ENCODE measurements around the gene CEP170.
A peak's percentile ranks its signal among the peaks of the same experiment; 100 is the strongest.
"Not testable (repeated sequence)": the region's sequence is repeated elsewhere in the genome, so short reads cannot be mapped to it uniquely, and the experiment has no call there.

CEP170 gene

GRCh38 chr1:243122876-243123409, 132.1 kb downstream of the CEP170 start:
- DNase-seq (ENCODE audit: low spot score in 2 of 2); ATAC-seq (ENCODE audit: low read depth); H3K4me3 Mint-ChIP-seq; H3K9me3 Mint-ChIP-seq; H3K36me3 Mint-ChIP-seq; H3K4me1 Mint-ChIP-seq; H3K27me3 Mint-ChIP-seq: not testable (repeated sequence)
- peak overlapping the region; percentile 52 for H3K27ac Mint-ChIP-seq

- not testable (repeated sequence) for DNase-seq (ENCODE audit: low spot score in 2 of 2); H3K27me3 Mint-ChIP-seq; H3K27ac Mint-ChIP-seq; H3K36me3 Mint-ChIP-seq; H3K4me1 Mint-ChIP-seq; H3K9me3 Mint-ChIP-seq; H3K4me3 Mint-ChIP-seq; ATAC-seq (ENCODE audit: low read depth)
Measured at GRCh38 chr1:243121939-243122338, 133.1 kb downstream of the CEP170 start.

GRCh38 chr1:243118601-243119322, 136.3 kb downstream of the CEP170 start:
- not testable (repeated sequence) for H3K36me3 Mint-ChIP-seq; H3K4me1 Mint-ChIP-seq; H3K4me3 Mint-ChIP-seq; DNase-seq (ENCODE audit: low spot score in 2 of 2); H3K27ac Mint-ChIP-seq; H3K27me3 Mint-ChIP-seq; H3K9me3 Mint-ChIP-seq; ATAC-seq (ENCODE audit: low read depth)

- peaks cover 17% of the 10 kb centered on the region for H3K4me1 Mint-ChIP-seq
- not testable (repeated sequence) for H3K9me3 Mint-ChIP-seq; H3K36me3 Mint-ChIP-seq; DNase-seq (ENCODE audit: low spot score in 2 of 2); H3K27me3 Mint-ChIP-seq; H3K27ac Mint-ChIP-seq; ATAC-seq (ENCODE audit: low read depth); H3K4me3 Mint-ChIP-seq
Measured at GRCh38 chr1:243116187-243116586, 138.9 kb downstream of the CEP170 start.

- DNase-seq (ENCODE audit: low spot score in 2 of 2); H3K36me3 Mint-ChIP-seq; H3K27ac Mint-ChIP-seq; ATAC-seq (ENCODE audit: low read depth); H3K4me3 Mint-ChIP-seq; H3K27me3 Mint-ChIP-seq; H3K9me3 Mint-ChIP-seq: not testable (repeated sequence)
- peaks cover 20% of the 10 kb centered on the region for H3K4me1 Mint-ChIP-seq
Measured at GRCh38 chr1:243114769-243115168, 140.3 kb downstream of the CEP170 start.

- not testable (repeated sequence) for H3K27me3 Mint-ChIP-seq, H3K36me3 Mint-ChIP-seq, H3K9me3 Mint-ChIP-seq
- H3K4me1 Mint-ChIP-seq = peaks cover 20% of the 10 kb centered on the region
- peak overlapping the region; percentile 70 for H3K4me3 Mint-ChIP-seq
- ATAC-seq (ENCODE audit: low read depth) = peak; percentile 90
- peak; percentile 17 to 20 for DNase-seq (ENCODE audit: low spot score in 2 of 2)
- peak overlapping the region; percentile 35 for H3K27ac Mint-ChIP-seq
Measured at GRCh38 chr1:243114059-243114713, 140.9 kb downstream of the CEP170 start.

GRCh38 chr1:243107171-243107570, 147.9 kb downstream of the CEP170 start:
- peaks cover 16% of the 10 kb centered on the region for H3K4me1 Mint-ChIP-seq
- DNase-seq (ENCODE audit: low spot score in 2 of 2); H3K4me3 Mint-ChIP-seq; H3K36me3 Mint-ChIP-seq; H3K27me3 Mint-ChIP-seq; ATAC-seq (ENCODE audit: low read depth); H3K27ac Mint-ChIP-seq; H3K9me3 Mint-ChIP-seq: not testable (repeated sequence)

- not testable (repeated sequence) for H3K9me3 Mint-ChIP-seq; H3K27me3 Mint-ChIP-seq; ATAC-seq (ENCODE audit: low read depth); DNase-seq (ENCODE audit: low spot score in 2 of 2); H3K36me3 Mint-ChIP-seq; H3K4me3 Mint-ChIP-seq
- peak overlapping the region; percentile 35 for H3K27ac Mint-ChIP-seq
- peaks cover 12% of the 10 kb centered on the region for H3K4me1 Mint-ChIP-seq
Measured at GRCh38 chr1:243105652-243106332, 149.3 kb downstream of the CEP170 start.

GRCh38 chr1:243105104-243105503, 150.0 kb downstream of the CEP170 start:
- not testable (repeated sequence) for H3K4me3 Mint-ChIP-seq; H3K9me3 Mint-ChIP-seq; H3K36me3 Mint-ChIP-seq; H3K27me3 Mint-ChIP-seq; ATAC-seq (ENCODE audit: low read depth); DNase-seq (ENCODE audit: low spot score in 2 of 2)
- Mint-ChIP-seq H3K27ac (peak overlapping the region; percentile 35), H3K4me1 (peaks cover 10% of the 10 kb centered on the region)

- H3K4me3 Mint-ChIP-seq; ATAC-seq (ENCODE audit: low read depth); H3K9me3 Mint-ChIP-seq; H3K36me3 Mint-ChIP-seq; H3K27me3 Mint-ChIP-seq; DNase-seq (ENCODE audit: low spot score in 2 of 2): not testable (repeated sequence)
- H3K27ac Mint-ChIP-seq = peak overlapping the region; percentile 21
- H3K4me1 Mint-ChIP-seq = peaks cover 10% of the 10 kb centered on the region
Measured at GRCh38 chr1:243104452-243104851, 150.6 kb downstream of the CEP170 start.

GRCh38 chr1:243101551-243102050, 153.5 kb downstream of the CEP170 start:
- peak; percentile 99 for ATAC-seq (ENCODE audit: low read depth)
- not testable (repeated sequence) for H3K27me3 Mint-ChIP-seq, H3K36me3 Mint-ChIP-seq, H3K9me3 Mint-ChIP-seq
- H3K27ac Mint-ChIP-seq = peak overlapping the region; percentile 98
- H3K4me1 Mint-ChIP-seq = peaks cover 10% of the 10 kb centered on the region
- DNase-seq (ENCODE audit: low spot score in 2 of 2) = peak; percentile 50 to 78
- H3K4me3 Mint-ChIP-seq = peak overlapping the region; percentile 80

GRCh38 chr1:243087368-243087767, 167.7 kb downstream of the CEP170 start:
- not testable (repeated sequence) for H3K36me3 Mint-ChIP-seq; H3K27me3 Mint-ChIP-seq; ATAC-seq (ENCODE audit: low read depth); H3K9me3 Mint-ChIP-seq; H3K4me1 Mint-ChIP-seq; H3K27ac Mint-ChIP-seq; H3K4me3 Mint-ChIP-seq; DNase-seq (ENCODE audit: low spot score in 2 of 2)
